HL-60/S4 treated with phorbol 12-myristate 13-acetate at 8.2 ng/mL for 4 days and 3 days (cell line): ENCODE results near the gene CHMP1B.
"Not testable (repeated sequence)": the region's sequence is repeated elsewhere in the genome, so short reads cannot be mapped to it uniquely, and the experiment has no call there.

Experiments
- in situ Hi-C: fragments of 300-500 bp; cut with MboI; formaldehyde crosslinking; loops from 2 replicates; pipeline ENCODE4 v1.15.0; 2022; ENCODE audit warnings: low sequenced_read_pairs

CHMP1B gene

GRCh38 chr18:11831921-11832320 is 19.3 kb upstream of the CHMP1B start:
- in situ Hi-C loops: no loop called here

- in situ Hi-C loops: no loop called here
Measured at GRCh38 chr18:11834772-11835171, 16.4 kb upstream of the CHMP1B start.

DNA sequence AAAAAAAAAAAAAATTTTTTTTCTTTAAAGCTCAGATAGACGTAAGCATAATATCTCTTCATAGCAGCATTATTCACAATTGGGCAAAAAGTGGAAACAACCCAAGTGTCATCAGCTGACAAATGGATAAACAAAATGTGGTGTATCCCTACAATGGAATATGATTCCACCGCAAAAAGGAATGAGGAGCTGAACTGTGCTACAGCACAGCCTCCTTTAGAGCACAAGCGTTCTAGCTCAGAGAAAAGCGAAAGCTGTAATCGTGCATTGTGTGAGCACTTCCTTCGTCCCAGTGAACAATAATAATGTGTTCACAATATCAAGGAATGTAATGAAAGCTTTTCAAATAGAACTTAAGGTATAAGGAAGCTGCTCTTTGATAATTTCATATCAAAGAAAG is 11.7 kb upstream of the CHMP1B start:
- in situ Hi-C loops: no loop called here

DNA sequence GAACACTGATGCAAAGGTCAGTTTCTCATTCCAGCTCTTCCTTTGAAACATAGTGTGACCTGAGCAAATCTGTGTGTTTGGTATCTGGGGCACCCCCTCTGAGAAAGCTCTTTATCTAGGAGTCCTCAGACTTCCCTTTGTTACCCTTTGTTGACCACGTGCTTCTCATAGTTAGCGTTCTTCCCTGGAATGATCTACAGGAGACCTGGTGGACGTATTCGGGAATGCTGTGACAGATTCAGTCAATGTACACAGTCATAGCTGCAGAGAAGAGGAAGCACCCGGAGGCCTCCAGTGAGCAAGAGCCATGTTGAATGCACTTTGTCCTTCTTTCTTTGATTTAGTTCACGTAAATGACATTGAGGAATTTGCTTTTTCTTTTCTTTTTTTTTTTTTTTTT is 10.7 kb upstream of the CHMP1B start:
- in situ Hi-C loops: no loop called here

GRCh38 chr18:11842562-11842961 is 8.7 kb upstream of the CHMP1B start:
- in situ Hi-C loops: no loop called here

DNA sequence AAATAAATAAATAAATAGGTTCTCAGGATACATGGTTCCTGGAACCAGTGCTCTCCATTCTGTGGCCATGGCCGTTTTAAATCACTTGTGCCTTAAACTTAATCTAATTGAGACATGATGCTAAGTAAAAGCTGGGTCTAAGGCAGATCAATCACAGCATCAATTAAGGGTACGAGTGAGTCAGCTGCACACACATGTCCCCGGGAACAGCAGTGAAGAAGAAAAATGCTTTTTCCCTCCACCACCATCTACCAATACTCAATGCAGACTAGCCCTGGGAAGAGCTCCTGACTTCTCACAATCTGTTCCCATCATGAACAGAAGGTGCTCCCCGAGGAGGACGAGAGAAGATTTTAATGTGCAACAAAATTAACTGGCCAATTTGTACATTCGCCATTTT is 6.8 kb upstream of the CHMP1B start:
- in situ Hi-C loops: no loop called here

GRCh38 chr18:11845654-11846053 is 5.6 kb upstream of the CHMP1B start:
- in situ Hi-C loops: no loop called here

DNA sequence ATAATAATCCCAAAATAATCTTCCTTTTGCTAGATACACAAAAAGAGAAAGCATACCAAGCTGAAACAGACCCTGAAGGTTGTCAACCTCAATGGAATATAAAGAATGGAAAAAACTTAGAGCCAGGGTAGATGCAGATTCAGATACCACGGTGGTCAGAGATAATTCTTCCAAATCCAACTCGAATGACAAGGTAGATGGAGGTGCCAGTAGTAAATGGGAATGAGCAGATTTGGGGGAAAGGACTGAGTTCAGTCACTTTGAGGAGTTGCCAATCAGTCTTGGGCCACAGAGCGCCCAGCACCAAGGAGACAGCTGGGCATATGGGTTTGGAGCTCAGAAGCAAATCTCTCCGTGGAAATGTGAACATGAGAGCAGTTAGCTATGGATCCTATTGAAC is 3.4 kb upstream of the CHMP1B start:
- in situ Hi-C loops: no loop called here

- in situ Hi-C loops: no loop called here
Measured at GRCh38 chr18:11849279-11849678, 1.9 kb upstream of the CHMP1B start.

GRCh38 chr18:11849841-11850634 is 1.2 kb upstream of the CHMP1B start:
- in situ Hi-C loops: no loop called here

DNA sequence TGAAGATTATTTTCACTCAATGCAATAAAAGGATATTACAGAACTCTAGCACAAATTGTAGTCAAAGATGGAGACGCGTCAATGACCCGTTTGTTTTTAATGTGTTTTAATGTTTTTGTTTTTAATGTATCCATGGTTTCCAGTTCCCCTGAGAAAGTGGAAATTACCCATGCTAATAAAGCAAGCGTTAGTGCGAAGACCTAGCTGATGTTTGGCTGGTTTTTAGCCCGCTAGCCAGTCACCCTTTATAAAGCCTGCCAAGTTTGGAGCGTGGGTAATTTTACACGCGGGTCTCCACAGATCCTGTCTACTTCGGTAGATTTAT is 430 bp upstream of the CHMP1B start:
- in situ Hi-C loops: no loop called here

GRCh38 chr18:11851806-11852337 is 659 bp downstream of the CHMP1B start:
- in situ Hi-C loops: no loop called here

GRCh38 chr18:11854554-11854953 is 3.3 kb downstream of the CHMP1B start:
- in situ Hi-C loops: not testable (repeated sequence)

DNA sequence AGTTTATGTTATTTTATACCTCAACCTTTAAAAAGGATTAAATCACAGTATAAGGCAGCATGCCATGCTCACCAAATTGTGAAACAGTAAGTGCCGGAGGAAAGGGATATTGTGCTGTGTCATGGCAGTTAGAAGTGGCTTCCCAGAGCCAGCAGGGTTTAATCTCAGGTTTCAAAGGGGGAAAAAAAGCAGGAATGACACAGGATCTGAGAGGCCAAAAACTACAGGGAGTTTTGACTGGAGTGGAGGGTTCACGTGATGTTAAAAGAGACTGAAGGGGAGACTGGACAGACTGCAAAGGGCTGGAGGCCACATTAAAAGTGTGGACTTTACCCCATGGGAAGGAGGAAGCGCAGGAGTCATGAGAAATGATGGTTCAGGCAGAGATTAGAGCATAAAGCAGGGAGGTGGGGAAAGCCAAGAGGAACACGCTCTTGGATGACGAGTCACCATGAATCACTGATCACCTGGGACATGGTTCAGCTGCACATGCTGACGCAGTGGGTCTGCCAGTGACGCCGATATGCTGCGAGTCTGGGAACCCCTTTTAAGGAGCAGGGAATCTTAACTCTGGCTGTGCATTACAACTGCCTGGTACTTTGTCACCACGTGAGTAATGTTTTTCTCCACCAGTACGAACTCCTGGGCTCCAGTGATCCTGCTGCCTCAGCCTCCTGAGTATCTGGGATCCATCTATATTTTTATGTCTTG is 6.1 kb downstream of the CHMP1B start:
- in situ Hi-C loops: no loop called here

GRCh38 chr18:11859282-11859830 is 8.1 kb downstream of the CHMP1B start:
- in situ Hi-C loops: no loop called here

GRCh38 chr18:11859903-11860407 is 8.7 kb downstream of the CHMP1B start:
- in situ Hi-C loops: no loop called here

DNA sequence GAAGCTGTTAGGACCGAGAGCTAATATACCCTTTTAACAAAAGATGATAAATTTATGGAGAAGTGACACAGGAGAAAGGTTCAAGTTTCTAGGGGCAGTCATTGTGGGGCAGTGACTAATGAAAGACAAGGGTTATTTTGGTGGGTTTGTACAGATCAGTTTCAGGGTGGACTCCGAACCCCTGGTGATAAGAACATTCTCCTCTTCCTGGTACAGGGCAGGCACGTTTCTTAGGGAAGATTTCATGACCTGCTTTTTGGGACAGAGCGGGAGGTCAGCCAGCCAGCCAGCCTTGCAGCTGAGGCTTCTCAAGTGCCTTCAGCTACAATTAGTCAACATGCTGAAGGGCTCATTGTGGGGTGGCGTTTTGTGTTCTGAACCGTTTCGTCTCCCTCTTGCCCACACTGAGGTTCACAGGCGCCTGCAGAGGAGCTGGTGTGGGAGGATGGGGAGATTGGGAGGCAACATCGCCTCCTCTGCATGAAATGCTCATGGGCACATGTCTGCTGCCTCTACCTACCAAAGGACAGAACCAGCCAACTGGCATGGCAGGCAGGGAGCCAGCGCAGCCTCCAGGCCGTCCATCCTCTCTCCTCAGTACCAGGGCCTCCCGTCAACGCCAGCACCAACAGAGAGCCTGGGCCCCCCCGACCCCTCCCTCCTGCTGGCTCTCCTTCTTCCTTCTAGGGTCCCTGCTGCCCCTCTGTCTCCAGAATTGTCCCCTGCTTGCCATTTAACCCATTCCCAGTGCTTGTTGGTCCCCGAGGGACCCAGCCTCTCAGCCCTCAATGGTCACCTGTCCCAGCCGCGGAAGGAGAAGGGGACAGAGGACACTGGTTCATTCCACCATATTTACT is 9.6 kb downstream of the CHMP1B start:
- in situ Hi-C loops: no loop called here

- in situ Hi-C loops: no loop called here
Measured at GRCh38 chr18:11861583-11862288, 10.5 kb downstream of the CHMP1B start.

- in situ Hi-C loops: no loop called here
Measured at GRCh38 chr18:11862468-11863137, 11.4 kb downstream of the CHMP1B start.

DNA sequence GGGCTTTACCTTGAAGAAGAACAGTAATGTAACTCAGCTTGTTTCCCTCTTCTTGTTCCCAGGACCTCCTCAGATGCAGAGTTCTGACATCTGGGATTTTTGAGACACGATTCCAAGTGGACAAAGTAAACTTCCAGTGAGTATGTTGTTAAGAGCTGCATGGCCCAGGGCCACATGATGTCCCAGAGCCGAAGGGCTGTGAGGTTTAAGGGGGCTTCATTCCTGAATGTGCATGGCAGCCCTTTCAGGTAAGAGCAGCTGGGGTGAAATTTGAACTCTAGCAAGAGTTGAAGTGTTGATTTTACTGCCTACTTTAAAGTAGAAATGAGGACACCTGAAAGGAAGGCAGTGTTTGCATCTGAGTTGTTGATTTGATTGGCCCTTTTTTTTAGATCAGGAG is 13.3 kb downstream of the CHMP1B start:
- in situ Hi-C loops: no loop called here
